HG02840 (cell line): ENCODE results near the gene FHAD1.
"Not testable (repeated sequence)": the region's sequence is repeated elsewhere in the genome, so short reads cannot be mapped to it uniquely, and the experiment has no call there.

Experiments
- ATAC-seq: cut with Tn5 transposase; IDR thresholded peaks from one replicate; pipeline ENCODE4 v1.9.1; 2021; ENCODE audit warnings: mild to moderate bottlenecking, moderate library complexity, moderate number of reproducible peaks; ENCODE audit not compliant: unreplicated experiment, low FRiP score

The FHAD1 gene

GRCh38 chr1:15388201-15388880 lies 141.3 kb downstream of the FHAD1 start:
- no peak for ATAC-seq

GRCh38 chr1:15389828-15390227 lies 142.8 kb downstream of the FHAD1 start:
- ATAC-seq = not testable (repeated sequence)

- ATAC-seq = no peak
Observed at GRCh38 chr1:15390667-15391066, 143.6 kb downstream of the FHAD1 start.

- no peak for ATAC-seq
Observed at GRCh38 chr1:15391366-15391765, 144.3 kb downstream of the FHAD1 start.

- no peak for ATAC-seq
Observed at GRCh38 chr1:15393475-15394257, 146.6 kb downstream of the FHAD1 start.

GRCh38 chr1:15394258-15394690 lies 147.3 kb downstream of the FHAD1 start:
- no peak for ATAC-seq

GRCh38 chr1:15397236-15397635 lies 150.2 kb downstream of the FHAD1 start:
- ATAC-seq = no peak

GRCh38 chr1:15399710-15400109 lies 152.7 kb downstream of the FHAD1 start:
- no peak for ATAC-seq

- no peak for ATAC-seq
Observed at GRCh38 chr1:15400627-15401026, 153.6 kb downstream of the FHAD1 start.

- no peak for ATAC-seq
Observed at GRCh38 chr1:15401391-15402055, 154.5 kb downstream of the FHAD1 start.

- ATAC-seq = no peak
Observed at GRCh38 chr1:15402809-15403450, 155.9 kb downstream of the FHAD1 start.

GRCh38 chr1:15403962-15404580 lies 157.0 kb downstream of the FHAD1 start:
- no peak for ATAC-seq

GRCh38 chr1:15405106-15405850 lies 158.3 kb downstream of the FHAD1 start:
- no peak for ATAC-seq

- ATAC-seq = no peak
Observed at GRCh38 chr1:15406614-15407559, 159.9 kb downstream of the FHAD1 start.

GRCh38 chr1:15407580-15407979 lies 160.6 kb downstream of the FHAD1 start:
- ATAC-seq = no peak

- no peak for ATAC-seq
Observed at GRCh38 chr1:15408890-15409387, 161.9 kb downstream of the FHAD1 start.

GRCh38 chr1:15409388-15410222 lies 162.6 kb downstream of the FHAD1 start, which contains the start of gene EFHD2:
TSS of gene EFHD2 (plus strand) at chr1:15409888. CDS start at chr1:15409972, 84 bp downstream.
- peak; percentile 74 for ATAC-seq
